ENCODE measurements around the gene MAN1C1.

- TF ChIP-seq CTCF (IDR thresholded peaks at IDR 0.05) (no peak), POLR2A (IDR thresholded peaks at IDR 0.05) (no peak), POLR2AphosphoS5 (IDR thresholded peaks at IDR 0.05) (no peak)
These were observed 13.2 kb downstream of the MAN1C1 start for GRCh38 chr1:25629836-25630235.
